Testis (tissue), 3 donors: ENCODE measurements around the gene GRM3. TPM values are rescaled to one million over a fixed set of nuclear protein-coding genes. Genes with fewer than 3 reads are reported as not detected.

Source experiments
- DNase-seq: peaks from one replicate; pipeline ENCODE4 v3.0.0-alpha.2; 2019
- H3K27ac ChIP-seq, 2 donors: fragments of 200-600 bp; sonication (generic); one replicate each; pipeline ENCODE4 v1.5.1; 2019
- H3K27me3 ChIP-seq: fragments of 200-600 bp; sonication (generic); one replicate; pipeline ENCODE4 v1.5.1; 2019
- H3K36me3 ChIP-seq: fragments of 200-600 bp; sonication (generic); one replicate; pipeline ENCODE4 v1.5.1; 2017; ENCODE audit warnings: low read depth; ENCODE audit errors: missing control alignments
- H3K4me1 ChIP-seq: fragments of 200-600 bp; sonication (generic); one replicate; pipeline ENCODE4 v1.5.1; 2019
- H3K4me3 ChIP-seq, 2 donors: fragments of 200-600 bp; sonication (generic); one replicate each; pipeline ENCODE4 v1.5.1; 2017 to 2019
- H3K9me3 ChIP-seq: fragments of 200-600 bp; sonication (generic); one replicate; pipeline ENCODE4 v1.5.1; 2017
- POLR2A ChIP-seq: fragments of 450-650 bp; IDR thresholded peaks from one replicate; pipeline ENCODE4 v1.6.1; 2017; ENCODE audit warnings: antibody characterized with exemption, mild to moderate bottlenecking, moderate library complexity
- WGBS, 2 donors: methylation state at CpG; one replicate each; pipeline ENCODE4 v1.1.5; 2018; 5-methylcytosine and 5-hydroxymethylcytosine counted together
- intact Hi-C: fragments of 100-400 bp; cut with DNase I; formaldehyde crosslinking; loops from one replicate; pipeline ENCODE4 v1.15.1; 2023; ENCODE audit warnings: low total_unique reads
- polyA plus RNA-seq: library from polyadenylated mRNA; stranded (reverse); fragments of 350-450 nt; fragmentation: Illumina TruSeq; extraction: RNeasy Lipid Tissue Mini Kit (QIAGEN cat#74804); gene quantifications from one replicate; pipeline ENCODE4 v1.2.3, GENCODE V29; 2014; ENCODE audit warnings: low read depth, low replicate concordance; ENCODE audit not compliant: insufficient read depth
- total RNA-seq, 2 donors: library from RNA; depleted of rRNA; stranded (reverse); fragments of >200 nt; gene quantifications; one replicate each; pipeline ENCODE4 v1.2.3, GENCODE V29; 2016
- TF ChIP-seq, protein P1 (sequence below), 3 experiments: fragments of 450-650 bp in 2 of 3; fragments of 200-600 bp in 1 of 3; sonication (generic) in 1 of 3; IDR thresholded peaks; one replicate each; pipeline ENCODE4 v1.5.1; 2016 to 2019; ENCODE audit warnings: antibody characterized with exemption in 3 of 3, mild to moderate bottlenecking in 2 of 3, moderate library complexity in 1 of 3

Gene GRM3
- total and polyA plus RNA-seq, 3 donors from 2014 or later: 0.12 to 0.47 (median 0.29) TPM

DNA sequence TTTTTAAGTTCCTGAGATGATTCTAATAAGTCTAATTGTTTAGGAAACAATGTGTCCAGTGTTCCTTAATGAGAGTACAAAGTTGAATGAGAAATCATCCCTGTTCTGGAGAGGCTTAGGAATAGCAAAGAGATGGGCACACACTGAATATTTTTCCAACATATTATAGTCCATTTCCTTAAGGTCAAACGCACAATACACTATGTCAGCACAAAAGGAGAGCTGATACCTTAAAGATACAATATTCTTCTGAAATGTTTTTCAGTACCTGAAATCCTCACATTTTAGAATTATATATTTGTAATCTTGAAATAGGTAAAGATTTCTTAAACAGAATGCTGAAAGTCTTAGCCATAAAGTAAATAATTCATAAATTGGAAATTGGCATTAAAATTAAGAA lies 183.2 kb downstream of the GRM3 start:
- DNase-seq: no peak
- H3K36me3 ChIP-seq: no peaks in the 10 kb centered on the region
- no peak overlapping the region for H3K4me3 ChIP-seq
- H3K27me3 ChIP-seq: no peaks in the 10 kb centered on the region
- intact Hi-C loops: no loop called here
- WGBS, 2 donors: 88 to 92% methylated on average over 1 of the region's 1 CpG
- H3K4me1 ChIP-seq: no peaks in the 10 kb centered on the region
- TF ChIP-seq, protein P1, sequence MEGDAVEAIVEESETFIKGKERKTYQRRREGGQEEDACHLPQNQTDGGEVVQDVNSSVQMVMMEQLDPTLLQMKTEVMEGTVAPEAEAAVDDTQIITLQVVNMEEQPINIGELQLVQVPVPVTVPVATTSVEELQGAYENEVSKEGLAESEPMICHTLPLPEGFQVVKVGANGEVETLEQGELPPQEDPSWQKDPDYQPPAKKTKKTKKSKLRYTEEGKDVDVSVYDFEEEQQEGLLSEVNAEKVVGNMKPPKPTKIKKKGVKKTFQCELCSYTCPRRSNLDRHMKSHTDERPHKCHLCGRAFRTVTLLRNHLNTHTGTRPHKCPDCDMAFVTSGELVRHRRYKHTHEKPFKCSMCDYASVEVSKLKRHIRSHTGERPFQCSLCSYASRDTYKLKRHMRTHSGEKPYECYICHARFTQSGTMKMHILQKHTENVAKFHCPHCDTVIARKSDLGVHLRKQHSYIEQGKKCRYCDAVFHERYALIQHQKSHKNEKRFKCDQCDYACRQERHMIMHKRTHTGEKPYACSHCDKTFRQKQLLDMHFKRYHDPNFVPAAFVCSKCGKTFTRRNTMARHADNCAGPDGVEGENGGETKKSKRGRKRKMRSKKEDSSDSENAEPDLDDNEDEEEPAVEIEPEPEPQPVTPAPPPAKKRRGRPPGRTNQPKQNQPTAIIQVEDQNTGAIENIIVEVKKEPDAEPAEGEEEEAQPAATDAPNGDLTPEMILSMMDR (IDR thresholded peaks at IDR 0.05): no peak
- no peak for TF ChIP-seq POLR2A
- no peaks in the 10 kb centered on the region for H3K9me3 ChIP-seq
- no peak overlapping the region for H3K27ac ChIP-seq

DNA sequence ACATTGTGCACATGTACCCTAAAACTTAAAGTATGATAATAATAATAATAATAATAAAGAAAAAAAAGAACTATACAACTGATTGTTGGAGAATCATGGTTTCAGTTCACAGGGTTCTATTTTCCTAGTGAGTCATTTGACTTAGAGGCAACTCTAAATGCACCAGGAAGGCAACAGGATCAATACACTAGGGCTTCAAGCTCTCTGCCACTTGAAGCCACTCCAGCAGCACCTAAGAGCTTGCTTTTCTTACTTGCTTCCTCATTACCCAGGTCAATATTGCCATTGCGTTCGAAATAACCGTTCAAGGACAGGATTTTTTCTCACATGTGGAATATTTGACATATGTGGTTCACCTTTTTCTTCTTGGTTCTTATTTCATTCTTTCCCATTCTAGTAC lies 189.7 kb downstream of the GRM3 start:
- intact Hi-C loops: no loop called here
- DNase-seq: no peak
- Histone ChIP-seq H3K36me3 (no peaks in the 10 kb centered on the region), H3K27ac (no peak overlapping the region), H3K9me3 (no peaks in the 10 kb centered on the region), H3K4me1 (no peaks in the 10 kb centered on the region), H3K4me3 (no peak overlapping the region), H3K27me3 (no peaks in the 10 kb centered on the region)
- WGBS, 2 donors: 94 to 97% methylated on average over 3 of the region's 3 CpGs
- TF ChIP-seq POLR2A: no peak
- TF ChIP-seq, protein P1 (IDR thresholded peaks at IDR 0.05): no peak

DNA sequence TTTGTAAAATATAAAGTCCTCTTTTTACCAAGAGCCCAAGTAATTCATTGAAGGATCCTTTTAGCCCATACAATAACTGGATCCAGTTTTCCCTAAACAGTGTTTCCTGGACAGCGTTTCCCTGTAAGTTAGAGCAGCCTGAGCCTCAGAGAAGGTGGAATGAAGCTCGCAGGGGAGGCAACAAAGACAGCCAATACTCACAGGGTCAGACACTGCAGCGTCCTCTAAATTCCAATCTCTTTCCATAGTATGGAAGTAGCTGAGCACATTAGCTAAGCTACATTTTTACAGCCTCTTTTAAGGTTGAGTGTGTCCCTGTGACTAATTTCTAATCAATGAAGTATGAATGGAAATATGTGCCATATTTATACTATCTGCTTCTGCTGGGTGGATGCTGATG lies 193.5 kb downstream of the GRM3 start:
- intact Hi-C loops: no loop called here
- no peak overlapping the region for H3K27ac ChIP-seq
- no peak for TF ChIP-seq POLR2A
- TF ChIP-seq, protein P1 (IDR thresholded peaks at IDR 0.05): no peak
- no peaks in the 10 kb centered on the region for H3K4me1 ChIP-seq
- no peak overlapping the region for H3K4me3 ChIP-seq
- H3K27me3 ChIP-seq: no peaks in the 10 kb centered on the region
- no peaks in the 10 kb centered on the region for H3K36me3 ChIP-seq
- WGBS, 2 donors: 44 to 54% methylated on average over 3 of the region's 3 CpGs
- no peak for DNase-seq
- H3K9me3 ChIP-seq: no peaks in the 10 kb centered on the region

DNA sequence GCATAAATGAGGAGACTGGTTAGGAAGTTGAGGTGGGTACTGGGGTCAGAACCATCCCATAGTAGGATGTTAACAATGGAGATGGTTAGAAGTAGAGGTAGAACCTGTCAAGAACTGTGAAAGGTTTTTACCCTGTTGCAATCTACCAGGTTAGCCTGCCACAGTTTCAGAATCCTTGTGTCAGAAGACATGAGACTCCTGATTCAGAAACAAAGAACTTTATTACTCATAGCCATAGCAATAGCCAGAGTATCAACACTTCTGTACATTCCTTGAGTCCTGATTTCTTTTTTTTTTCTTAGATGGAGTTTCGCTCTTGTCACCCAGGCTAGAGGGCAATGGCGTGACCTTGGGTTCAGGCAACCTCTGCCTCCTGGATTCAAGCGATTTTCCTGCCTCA lies 200.9 kb downstream of the GRM3 start:
- TF ChIP-seq POLR2A: no peak
- TF ChIP-seq, protein P1 (IDR thresholded peaks at IDR 0.05): no peak
- H3K4me1 ChIP-seq: no peaks in the 10 kb centered on the region
- no peaks in the 10 kb centered on the region for H3K36me3 ChIP-seq
- H3K4me3 ChIP-seq: no peak overlapping the region
- DNase-seq: no peak
- no peaks in the 10 kb centered on the region for H3K9me3 ChIP-seq
- intact Hi-C loops: no loop called here
- H3K27me3 ChIP-seq: no peaks in the 10 kb centered on the region
- 97 to 100% methylated on average over 3 of the region's 3 CpGs for WGBS, 2 donors
- no peak overlapping the region for H3K27ac ChIP-seq

DNA sequence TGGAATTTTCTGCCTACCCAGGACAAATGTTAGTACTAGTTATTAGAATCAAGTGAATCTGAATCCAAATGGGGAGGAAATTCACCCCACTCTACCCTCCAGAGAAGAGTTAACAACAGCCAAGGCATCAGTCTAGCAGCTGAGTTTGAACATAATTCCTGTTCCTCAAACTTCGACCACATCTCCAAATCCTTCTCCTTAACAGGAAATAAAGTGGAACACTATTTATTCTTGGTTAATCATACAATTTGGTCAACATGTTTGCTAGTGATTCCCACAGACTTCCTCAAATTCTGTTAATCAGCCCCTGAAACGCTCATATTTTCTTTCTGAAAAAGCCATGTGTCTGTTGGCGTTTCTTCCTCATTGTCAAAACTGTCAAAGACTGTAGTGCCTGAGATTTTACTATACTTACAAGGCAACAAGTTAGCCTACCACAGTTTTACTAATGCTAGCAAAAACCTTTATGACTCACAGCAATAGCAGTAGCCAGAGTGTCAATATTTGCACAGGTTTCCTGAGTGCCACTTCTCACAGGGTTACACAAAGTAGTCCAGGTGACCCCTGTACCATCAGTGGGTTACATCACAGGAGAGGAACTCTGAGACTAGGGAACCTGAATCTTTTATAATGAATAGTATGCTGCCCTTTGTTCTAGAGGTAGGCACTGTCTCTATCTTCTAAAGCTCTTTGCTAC lies 202.9 kb downstream of the GRM3 start:
- Histone ChIP-seq H3K36me3 (no peaks in the 10 kb centered on the region), H3K9me3 (no peaks in the 10 kb centered on the region), H3K27me3 (no peaks in the 10 kb centered on the region), H3K4me3 (no peak overlapping the region), H3K4me1 (no peaks in the 10 kb centered on the region), H3K27ac (no peak overlapping the region)
- intact Hi-C loops: no loop called here
- 81 to 86% methylated on average over 3 of the region's 3 CpGs for WGBS, 2 donors
- DNase-seq: no peak
- TF ChIP-seq, protein P1 (IDR thresholded peaks at IDR 0.05): no peak
- no peak for TF ChIP-seq POLR2A
